ENCODE results near the gene EXT2.

EXT2 gene

GRCh38 chr11:44088377-44088776 is 7.1 kb upstream of the EXT2 start:
- no peaks in the 10 kb centered on the region for H3K79me2 ChIP-seq (ENCODE audit: control insufficient read depth, low read length)
- H3F3A ChIP-seq (ENCODE audit: control insufficient read depth, insufficient read depth): no peaks in the 10 kb centered on the region
- no peaks in the 10 kb centered on the region for H3K36me3 ChIP-seq (ENCODE audit: control insufficient read depth, low read length)
- no peaks in the 10 kb centered on the region for H3K9me2 ChIP-seq (replicated peaks; ENCODE audit: control insufficient read depth, low read length)
- no peak overlapping the region for H3K4me3 ChIP-seq (ENCODE audit: low read length)
- H3K4me1 ChIP-seq (ENCODE audit: control insufficient read depth, low read length): peaks cover 3% of the 10 kb centered on the region; the same call in 1 of the 2 replicates
- H3K4me2 ChIP-seq (ENCODE audit: low read length): no peak overlapping the region
- H3K27me3 ChIP-seq (ENCODE audit: control insufficient read depth, low read length): peaks cover 4% of the 10 kb centered on the region; the same call in 1 of the 2 replicates
- H3K27ac ChIP-seq (ENCODE audit: low read depth, low read length): no peak overlapping the region
- H4K20me1 ChIP-seq (ENCODE audit: control insufficient read depth, insufficient read depth, low read depth, low read length): no peaks in the 10 kb centered on the region
- H3K9me3 ChIP-seq (ENCODE audit: control insufficient read depth, insufficient read depth, low read length): 0 out of 2 replicates have a peak, but pooled peaks cover 2% of the 10 kb centered on the region
- TF ChIP-seq EZH2phosphoT487 (IDR thresholded peaks at IDR 0.05; ENCODE audit: borderline replicate concordance, low read length): no peak
- TF ChIP-seq CTCF (IDR thresholded peaks at IDR 0.05; ENCODE audit: low read depth, low read length, poor library complexity, severe bottlenecking): no peak

GRCh38 chr11:44088871-44089270 is 6.6 kb upstream of the EXT2 start:
- H3K4me2 ChIP-seq (ENCODE audit: low read length): no peak overlapping the region
- H3K27me3 ChIP-seq (ENCODE audit: control insufficient read depth, low read length): peaks cover 4% of the 10 kb centered on the region; the same call in 1 of the 2 replicates
- H3K4me3 ChIP-seq (ENCODE audit: low read length): no peak overlapping the region
- no peaks in the 10 kb centered on the region for H3K79me2 ChIP-seq (ENCODE audit: control insufficient read depth, low read length)
- no peak overlapping the region for H3K27ac ChIP-seq (ENCODE audit: low read depth, low read length)
- no peaks in the 10 kb centered on the region for H3F3A ChIP-seq (ENCODE audit: control insufficient read depth, insufficient read depth)
- H3K9me2 ChIP-seq (replicated peaks; ENCODE audit: control insufficient read depth, low read length): no peaks in the 10 kb centered on the region
- H3K4me1 ChIP-seq (ENCODE audit: control insufficient read depth, low read length): peaks cover 3% of the 10 kb centered on the region; the same call in 1 of the 2 replicates
- no peaks in the 10 kb centered on the region for H4K20me1 ChIP-seq (ENCODE audit: control insufficient read depth, insufficient read depth, low read depth, low read length)
- TF ChIP-seq CTCF (IDR thresholded peaks at IDR 0.05; ENCODE audit: low read depth, low read length, poor library complexity, severe bottlenecking): no peak
- TF ChIP-seq EZH2phosphoT487 (IDR thresholded peaks at IDR 0.05; ENCODE audit: borderline replicate concordance, low read length): no peak
- H3K36me3 ChIP-seq (ENCODE audit: control insufficient read depth, low read length): no peaks in the 10 kb centered on the region
- H3K9me3 ChIP-seq (ENCODE audit: control insufficient read depth, insufficient read depth, low read length): 0 out of 2 replicates have a peak, but pooled peaks cover 2% of the 10 kb centered on the region

GRCh38 chr11:44090539-44090938 is 4.9 kb upstream of the EXT2 start:
- H3K4me1 ChIP-seq (ENCODE audit: control insufficient read depth, low read length): peaks cover 9% of the 10 kb centered on the region
- no peaks in the 10 kb centered on the region for H4K20me1 ChIP-seq (ENCODE audit: control insufficient read depth, insufficient read depth, low read depth, low read length)
- H3K27me3 ChIP-seq (ENCODE audit: control insufficient read depth, low read length): peaks cover 4% of the 10 kb centered on the region; the same call in 1 of the 2 replicates
- no peak overlapping the region for H3K4me2 ChIP-seq (ENCODE audit: low read length)
- H3K36me3 ChIP-seq (ENCODE audit: control insufficient read depth, low read length): no peaks in the 10 kb centered on the region
- no peaks in the 10 kb centered on the region for H3F3A ChIP-seq (ENCODE audit: control insufficient read depth, insufficient read depth)
- TF ChIP-seq CTCF (IDR thresholded peaks at IDR 0.05; ENCODE audit: low read depth, low read length, poor library complexity, severe bottlenecking) (no peak), EZH2phosphoT487 (IDR thresholded peaks at IDR 0.05; ENCODE audit: borderline replicate concordance, low read length) (no peak)
- no peak overlapping the region for H3K4me3 ChIP-seq (ENCODE audit: low read length)
- H3K9me2 ChIP-seq (replicated peaks; ENCODE audit: control insufficient read depth, low read length): no peaks in the 10 kb centered on the region
- H3K9me3 ChIP-seq (ENCODE audit: control insufficient read depth, insufficient read depth, low read length): 0 out of 2 replicates have a peak, but pooled peaks cover under 1% of the 10 kb centered on the region
- H3K27ac ChIP-seq (ENCODE audit: low read depth, low read length): no peak overlapping the region
- no peaks in the 10 kb centered on the region for H3K79me2 ChIP-seq (ENCODE audit: control insufficient read depth, low read length)

Data from DOHH2 (cell line).